Progenitor cell of endocrine pancreas (in vitro differentiated cells): ENCODE results near the gene KRTAP5-5. TPM values are rescaled to one million over a fixed set of nuclear protein-coding genes. Genes with fewer than 3 reads are reported as not detected.

Experiments
- DNase-seq: peaks from one replicate; pipeline ENCODE4 v3.0.0; 2021; ENCODE audit warnings: low spot score; ENCODE audit not compliant: unreplicated experiment
- H3K27ac Mint-ChIP-seq: 2 replicates; pipeline ENCODE4 v1.8.0; 2021; ENCODE audit warnings: mild to moderate bottlenecking, moderate library complexity, mixed read lengths
- H3K27me3 Mint-ChIP-seq: 2 replicates; pipeline ENCODE4 v1.8.0; 2021; ENCODE audit warnings: mixed read lengths
- H3K36me3 Mint-ChIP-seq: 2 replicates; pipeline ENCODE4 v1.8.0; 2022; ENCODE audit warnings: mixed read lengths; ENCODE audit not compliant: insufficient read depth
- H3K4me1 Mint-ChIP-seq: 2 replicates; pipeline ENCODE4 v1.8.0; 2021; ENCODE audit warnings: low read depth, mixed read lengths
- H3K4me3 Mint-ChIP-seq: 2 replicates; pipeline ENCODE4 v1.8.0; 2021; ENCODE audit warnings: low read depth, mild to moderate bottlenecking, moderate library complexity, mixed read lengths
- H3K9me3 Mint-ChIP-seq: 2 replicates; pipeline ENCODE4 v1.8.0; 2021; ENCODE audit warnings: low read depth, mixed read lengths
- CTCF ChIP-seq: fragments of 200-600 bp; sonication (generic); IDR thresholded peaks from one replicate; pipeline ENCODE4 v1.5.0; 2021; ENCODE audit warnings: antibody characterized with exemption, mild to moderate bottlenecking; ENCODE audit not compliant: unreplicated experiment
- total RNA-seq: library from RNA; stranded (reverse); gene quantifications from 2 replicates; pipeline ENCODE4 v1.2.1, GENCODE V29; 2021

Gene KRTAP5-5
- total RNA-seq, 1 donor from 2014 or later: not detected

DNA sequence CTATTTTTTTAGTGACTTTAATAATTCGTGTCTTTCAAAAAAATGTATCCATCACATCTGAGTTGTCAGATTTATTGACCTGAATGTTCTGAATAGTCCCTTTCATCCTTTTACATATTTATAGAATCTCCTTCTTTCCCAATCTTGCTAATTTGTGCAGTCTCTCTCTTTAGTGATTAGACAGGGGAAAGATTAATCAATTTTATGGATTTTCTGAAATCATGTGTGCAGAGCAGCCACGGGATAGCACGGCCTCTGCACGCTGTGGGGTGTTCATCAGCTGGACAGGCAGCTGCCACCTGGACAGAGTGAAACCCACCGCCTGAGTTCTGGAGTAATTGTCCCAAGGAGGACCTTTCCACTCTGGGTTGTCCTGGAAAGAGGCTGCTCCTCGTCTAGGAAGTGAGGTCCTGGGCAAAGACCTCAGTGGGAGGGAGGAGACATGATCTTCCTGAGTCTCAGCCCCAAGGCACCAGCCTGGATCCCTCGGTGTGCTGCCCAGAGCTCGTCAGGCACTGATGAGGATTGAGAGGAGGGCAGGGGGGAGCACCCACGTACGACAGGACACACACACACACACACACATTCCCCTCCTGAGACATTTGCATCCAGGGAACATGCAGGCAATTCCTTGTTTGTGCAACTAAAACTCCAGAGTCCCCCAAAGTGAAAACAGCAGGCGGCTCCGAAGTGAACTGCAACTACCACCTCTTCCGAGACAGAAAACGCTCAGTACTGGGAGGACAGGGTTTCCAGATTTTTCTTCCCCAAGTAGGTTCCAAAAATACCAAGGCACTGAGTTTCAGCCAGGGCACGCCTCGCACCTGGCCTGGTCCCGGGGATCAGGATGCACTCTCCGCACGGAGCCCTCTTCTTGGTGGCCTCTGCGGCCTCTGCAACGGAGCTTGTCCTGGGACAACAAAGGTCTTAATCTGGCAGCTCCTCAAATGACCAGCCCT lies 44.9 kb downstream of the KRTAP5-5 start:
- Mint-ChIP-seq H3K4me3 (peak overlapping the region; percentile 8), H3K9me3 (no peaks in the 10 kb centered on the region), H3K27me3 (no peaks in the 10 kb centered on the region), H3K27ac (peak overlapping the region; percentile 87), H3K4me1 (peaks cover 50% of the 10 kb centered on the region), H3K36me3 (peaks cover 2% of the 10 kb centered on the region)
- no peak for DNase-seq
- no peak for TF ChIP-seq CTCF

- H3K9me3 Mint-ChIP-seq: no peaks in the 10 kb centered on the region
- no peak overlapping the region for H3K4me3 Mint-ChIP-seq
- H3K4me1 Mint-ChIP-seq: peaks cover 48% of the 10 kb centered on the region
- no peaks in the 10 kb centered on the region for H3K27me3 Mint-ChIP-seq
- H3K27ac Mint-ChIP-seq: peak overlapping the region; percentile 97
- peaks cover 2% of the 10 kb centered on the region for H3K36me3 Mint-ChIP-seq
- no peak for TF ChIP-seq CTCF
- DNase-seq: no peak
Observed at GRCh38 chr11:1675536-1676228, 46.1 kb downstream of the KRTAP5-5 start.

- Mint-ChIP-seq H3K27ac (peak overlapping the region; percentile 97), H3K36me3 (peaks cover 2% of the 10 kb centered on the region), H3K4me3 (no peak overlapping the region), H3K27me3 (no peaks in the 10 kb centered on the region), H3K9me3 (no peaks in the 10 kb centered on the region), H3K4me1 (peaks cover 48% of the 10 kb centered on the region)
- no peak for TF ChIP-seq CTCF
- no peak for DNase-seq
Observed at GRCh38 chr11:1676229-1676740, 46.7 kb downstream of the KRTAP5-5 start.

GRCh38 chr11:1679881-1680280 lies 50.3 kb downstream of the KRTAP5-5 start:
- DNase-seq: no peak
- Mint-ChIP-seq H3K27ac (no peak overlapping the region), H3K4me3 (no peak overlapping the region), H3K9me3 (no peaks in the 10 kb centered on the region), H3K4me1 (peaks cover 32% of the 10 kb centered on the region), H3K36me3 (no peaks in the 10 kb centered on the region), H3K27me3 (no peaks in the 10 kb centered on the region)
- no peak for TF ChIP-seq CTCF

Other genes with a start within 250 kb of the KRTAP5-5 start
- 49.2 and 53.2 TPM in 2 replicates for gene BRSK2, start 239.8 kb upstream of the KRTAP5-5 start, total RNA-seq
- gene MOB2, start 143.0 kb upstream of the KRTAP5-5 start, total RNA-seq: 30.4 and 33.3 TPM in 2 replicates
- 15.2 and 15.9 TPM in 2 replicates for gene DUSP8, start 57.5 kb upstream of the KRTAP5-5 start, total RNA-seq
- gene KRTAP5-1, start 44.5 kb upstream of the KRTAP5-5 start, total RNA-seq: not detected in 2 replicates
- gene KRTAP5-2, start 31.5 kb upstream of the KRTAP5-5 start, total RNA-seq: not detected in 2 replicates
- gene KRTAP5-3, start 21.3 kb upstream of the KRTAP5-5 start, total RNA-seq: not detected in 2 replicates
- not detected in 2 replicates for gene KRTAP5-4, start 7.6 kb upstream of the KRTAP5-5 start, total RNA-seq
- gene KRTAP5-6, start 67.4 kb downstream of the KRTAP5-5 start, total RNA-seq: not detected in 2 replicates
- 1.2 TPM in 2 replicates for gene IFITM10, start 120.8 kb downstream of the KRTAP5-5 start, total RNA-seq
- 158 and 163 TPM in 2 replicates for gene CTSD, start 134.2 kb downstream of the KRTAP5-5 start, total RNA-seq
- gene SYT8, start 205.2 kb downstream of the KRTAP5-5 start, total RNA-seq: 0.69 and 1.5 TPM in 2 replicates
- 0.55 and 0.69 TPM in 2 replicates for gene TNNI2, start 209.2 kb downstream of the KRTAP5-5 start, total RNA-seq
- gene LSP1, start 223.3 kb downstream of the KRTAP5-5 start, total RNA-seq: not detected in 2 replicates